Measurements from ENCODE around the gene THBS3. TPM values are rescaled to one million over a fixed set of nuclear protein-coding genes. Genes with fewer than 3 reads are reported as not detected.
"Not testable (repeated sequence)": the region's sequence is repeated elsewhere in the genome, so short reads cannot be mapped to it uniquely, and the experiment has no call there.

The THBS3 gene
- total and polyA plus RNA-seq, 10 donors: 10.2 to 31.2 (median 20.8) TPM

DNA sequence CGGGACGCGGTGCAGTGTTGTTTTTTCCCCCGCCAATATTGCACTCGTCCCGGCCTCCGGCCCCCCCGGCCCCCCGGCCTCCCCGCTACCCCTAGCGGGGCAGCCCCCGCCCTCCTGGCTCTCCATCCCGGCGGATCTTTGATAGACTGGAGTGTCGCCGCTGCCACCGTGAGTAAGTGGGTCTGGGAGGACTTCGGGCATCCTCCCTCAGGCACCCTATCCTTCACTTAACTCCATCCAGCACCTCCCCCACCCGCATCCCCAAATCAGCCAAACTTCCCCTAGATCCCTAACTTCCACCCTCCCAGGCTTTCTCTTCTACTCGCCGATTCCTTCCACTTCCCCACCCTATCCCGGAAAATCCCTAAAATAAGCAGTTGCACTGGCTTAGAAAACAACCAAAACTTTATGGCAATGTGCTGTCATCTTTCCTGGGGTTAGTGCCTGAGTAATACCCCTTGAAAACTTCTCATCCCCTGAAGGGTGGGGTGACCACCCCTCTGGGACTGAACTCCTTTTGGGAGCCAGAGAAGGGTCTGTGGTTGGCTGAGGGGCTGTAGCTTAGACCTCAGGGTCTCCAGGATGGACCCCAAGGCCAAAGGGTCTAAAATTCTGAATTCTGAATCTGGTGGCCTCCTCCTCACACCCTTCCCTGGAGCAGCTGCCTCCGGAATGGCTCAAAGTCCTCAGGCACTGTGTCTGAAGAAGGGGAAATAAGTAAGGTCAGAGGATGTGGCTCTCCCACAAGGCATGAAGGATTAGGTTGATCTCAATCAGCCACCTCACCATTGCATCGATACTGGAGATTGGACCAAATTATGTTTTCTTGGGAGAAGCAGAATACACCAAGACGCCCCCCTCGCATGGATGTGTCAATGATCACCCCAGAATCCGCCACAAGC lies 12.2 kb downstream of the THBS3 start:
- peaks cover 10 to 52% (median 41%) of the 10 kb centered on the region in 6 donors for H3K4me1 ChIP-seq
- intact Hi-C loops (cut with DNase I; ENCODE audit: low total_unique reads): no loop called here
- peak overlapping the region; percentile 46 to 82 (median 58) for H3K4me3 ChIP-seq
- peaks cover 0 to 10% (median 0%) of the 10 kb centered on the region in 6 donors for H3K36me3 ChIP-seq
- 31 to 50% (median 34%) methylated on average over 18 to 27 of the region's 27 CpGs for WGBS, 5 donors
- H3K27me3 ChIP-seq (replicated peaks in 1 of 7): peaks cover 0 to 22% (median 0%) of the 10 kb centered on the region in 7 donors
- peak overlapping the region in 7 of 8 donors; percentile 40 to 86 (median 78) for H3K27ac ChIP-seq
- H3K9me3 ChIP-seq: no peaks in the 10 kb centered on the region
- no peak for DNase-seq
- TF ChIP-seq POLR2A (IDR thresholded peaks at IDR 0.05) (no peak), POLR2AphosphoS5 (IDR thresholded peaks at IDR 0.05) (no peak)
- TF ChIP-seq, protein P1, sequence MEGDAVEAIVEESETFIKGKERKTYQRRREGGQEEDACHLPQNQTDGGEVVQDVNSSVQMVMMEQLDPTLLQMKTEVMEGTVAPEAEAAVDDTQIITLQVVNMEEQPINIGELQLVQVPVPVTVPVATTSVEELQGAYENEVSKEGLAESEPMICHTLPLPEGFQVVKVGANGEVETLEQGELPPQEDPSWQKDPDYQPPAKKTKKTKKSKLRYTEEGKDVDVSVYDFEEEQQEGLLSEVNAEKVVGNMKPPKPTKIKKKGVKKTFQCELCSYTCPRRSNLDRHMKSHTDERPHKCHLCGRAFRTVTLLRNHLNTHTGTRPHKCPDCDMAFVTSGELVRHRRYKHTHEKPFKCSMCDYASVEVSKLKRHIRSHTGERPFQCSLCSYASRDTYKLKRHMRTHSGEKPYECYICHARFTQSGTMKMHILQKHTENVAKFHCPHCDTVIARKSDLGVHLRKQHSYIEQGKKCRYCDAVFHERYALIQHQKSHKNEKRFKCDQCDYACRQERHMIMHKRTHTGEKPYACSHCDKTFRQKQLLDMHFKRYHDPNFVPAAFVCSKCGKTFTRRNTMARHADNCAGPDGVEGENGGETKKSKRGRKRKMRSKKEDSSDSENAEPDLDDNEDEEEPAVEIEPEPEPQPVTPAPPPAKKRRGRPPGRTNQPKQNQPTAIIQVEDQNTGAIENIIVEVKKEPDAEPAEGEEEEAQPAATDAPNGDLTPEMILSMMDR (IDR thresholded peaks at IDR 0.05 in 8 of 11, conservative IDR thresholded peaks at IDR 0.05 in 3 of 11): no peak

DNA sequence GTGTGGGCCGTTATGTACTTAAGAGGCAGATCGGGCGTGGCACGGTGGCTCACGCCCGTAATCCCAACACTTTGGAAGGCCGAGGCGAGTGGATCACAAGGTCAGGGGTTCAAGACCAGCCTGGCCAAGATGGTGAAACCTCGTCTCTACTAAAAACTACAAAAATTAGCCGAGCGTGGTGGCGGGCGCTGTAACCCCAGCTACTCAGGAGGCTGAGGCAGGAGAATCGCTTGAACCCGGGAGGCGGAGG lies 13.8 kb downstream of the THBS3 start:
- peaks cover 0 to 22% (median 0%) of the 10 kb centered on the region in 7 donors for H3K27me3 ChIP-seq (replicated peaks in 1 of 7)
- H3K4me3 ChIP-seq: peak overlapping the region; percentile 24 to 82 (median 58)
- 3 to 6% (median 5%) methylated on average over 16 of the region's 16 CpGs for WGBS, 5 donors
- peak overlapping the region; percentile 68 to 86 (median 78) for H3K27ac ChIP-seq
- H3K4me1 ChIP-seq: peaks cover 10 to 52% (median 41%) of the 10 kb centered on the region in 6 donors
- DNase-seq; H3K36me3 ChIP-seq; intact Hi-C loops (cut with DNase I; ENCODE audit: low total_unique reads); H3K9me3 ChIP-seq: not testable (repeated sequence)

DNA sequence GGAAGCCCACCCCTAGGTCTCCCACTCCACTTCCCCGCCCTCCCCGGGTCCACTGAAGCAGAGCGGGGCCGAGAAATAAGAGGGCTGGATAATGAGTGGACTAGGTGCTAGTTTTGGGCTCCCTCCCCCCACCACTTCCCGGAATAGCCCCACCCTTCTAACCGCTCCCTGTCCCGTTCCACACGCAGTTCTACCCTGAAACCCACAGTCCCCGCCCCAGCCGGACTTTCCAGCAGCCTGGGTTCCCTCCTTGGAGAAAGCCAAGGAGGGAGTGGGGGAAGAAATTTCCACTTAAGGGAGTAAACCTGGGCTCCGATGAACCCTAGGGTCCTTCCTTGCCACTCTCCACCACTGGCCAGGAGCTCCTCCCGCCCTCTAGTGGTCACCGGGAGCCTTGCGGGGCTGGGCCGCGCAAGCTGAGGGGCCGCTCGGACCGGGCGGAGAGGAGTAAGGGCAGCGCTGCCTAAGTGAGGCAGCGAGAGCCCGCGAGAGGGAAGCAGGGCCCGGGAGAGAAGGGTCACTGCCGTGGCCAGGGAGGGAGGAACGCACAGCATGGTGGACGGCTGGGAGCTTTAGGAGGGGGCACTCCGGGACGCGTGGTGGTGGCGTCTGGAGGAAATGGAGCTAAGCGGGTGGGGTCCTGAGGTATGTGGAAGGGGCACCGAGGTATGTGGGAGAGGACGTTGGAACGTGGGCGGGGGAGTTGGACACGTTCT lies 14.3 kb downstream of the THBS3 start:
- Histone ChIP-seq H3K36me3 (peaks cover 0 to 5% (median 0%) of the 10 kb centered on the region in 6 donors), H3K4me1 (peaks cover 10 to 52% (median 41%) of the 10 kb centered on the region in 6 donors), H3K9me3 (no peaks in the 10 kb centered on the region), H3K27me3 (replicated peaks in 1 of 7) (peaks cover 0 to 22% (median 0%) of the 10 kb centered on the region in 7 donors), H3K27ac (peak overlapping the region; percentile 15 to 86 (median 78)), H3K4me3 (peak overlapping the region; percentile 24 to 82 (median 58))
- DNase-seq: peak; percentile 95
- intact Hi-C loops (cut with DNase I; ENCODE audit: low total_unique reads): no loop called here
- TF ChIP-seq POLR2A (IDR thresholded peaks at IDR 0.05) (no peak), POLR2AphosphoS5 (IDR thresholded peaks at IDR 0.05) (peak; percentile 61 to 84 (median 78))
- TF ChIP-seq, protein P1 (IDR thresholded peaks at IDR 0.05 in 8 of 11, conservative IDR thresholded peaks at IDR 0.05 in 3 of 11): peak; percentile 96 to 99 (median 98)
- WGBS, 5 donors: 0 to 1% (median 0%) methylated on average over 27 to 38 of the region's 38 CpGs

DNA sequence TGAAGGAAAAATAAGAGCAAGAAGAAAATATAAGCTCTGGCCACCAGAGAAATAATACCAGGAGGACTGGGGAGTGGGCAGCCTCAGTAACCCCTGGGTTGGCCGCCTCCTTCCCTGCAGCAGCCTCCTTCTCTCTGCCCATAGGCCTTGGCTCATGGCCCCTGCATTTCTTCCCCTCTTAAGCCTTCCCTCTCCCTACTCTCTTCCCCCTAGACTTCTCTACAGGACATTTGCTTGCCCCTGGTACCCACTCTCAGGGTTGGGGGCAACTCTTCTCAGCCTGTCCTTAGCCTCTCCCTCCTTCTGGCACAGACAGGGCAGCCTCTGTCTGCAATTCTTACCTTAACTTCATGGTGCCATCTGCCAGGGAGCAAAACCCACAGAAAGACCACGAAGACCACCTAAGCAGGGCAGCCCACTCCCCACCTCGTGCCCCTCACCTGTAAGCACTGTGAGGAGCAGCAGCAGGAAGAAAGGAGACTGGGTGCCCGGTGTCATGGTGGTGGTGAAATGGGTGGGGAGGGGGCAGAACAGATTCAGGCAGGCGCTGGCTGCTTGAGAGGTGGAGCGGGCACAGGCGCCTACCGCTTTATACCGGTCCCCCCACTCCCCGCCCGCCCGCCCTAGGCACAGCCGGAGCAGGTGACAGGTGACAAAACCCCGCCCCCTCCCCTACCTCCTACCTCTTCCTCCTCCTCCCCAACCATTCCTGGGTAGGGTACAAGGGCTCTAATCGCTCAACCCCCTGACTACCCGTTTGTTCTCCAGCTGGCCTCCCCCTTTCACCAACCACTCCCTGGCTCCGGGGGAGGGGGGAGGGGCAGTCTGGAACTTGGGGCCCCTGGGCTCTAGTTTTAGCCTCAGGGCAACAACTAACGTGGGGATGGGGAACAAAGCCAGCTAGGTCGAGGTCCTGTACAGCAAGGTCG lies 15.1 kb downstream of the THBS3 start:
- peaks cover 10 to 52% (median 41%) of the 10 kb centered on the region in 6 donors for H3K4me1 ChIP-seq
- H3K27me3 ChIP-seq (replicated peaks in 1 of 7): peaks cover 0 to 22% (median 0%) of the 10 kb centered on the region in 7 donors
- no peak for TF ChIP-seq POLR2AphosphoS5 (IDR thresholded peaks at IDR 0.05)
- no peak for TF ChIP-seq POLR2A (IDR thresholded peaks at IDR 0.05)
- TF ChIP-seq, protein P1 (IDR thresholded peaks at IDR 0.05 in 8 of 11, conservative IDR thresholded peaks at IDR 0.05 in 3 of 11): no peak
- WGBS, 5 donors: 22 to 42% (median 26%) methylated on average over 17 to 20 of the region's 20 CpGs
- intact Hi-C loops (cut with DNase I; ENCODE audit: low total_unique reads): no loop called here
- H3K9me3 ChIP-seq: no peaks in the 10 kb centered on the region
- H3K36me3 ChIP-seq: peaks cover 0 to under 1% (median 0%) of the 10 kb centered on the region in 6 donors
- H3K4me3 ChIP-seq: peak overlapping the region in 7 of 8 donors; percentile 52 to 82 (median 60)
- peak overlapping the region in 7 of 8 donors; percentile 73 to 86 (median 78) for H3K27ac ChIP-seq
- DNase-seq: no peak
